GM12865 (cell line): ENCODE measurements around the gene HOXA13.

Experiments used
- DNase-seq: peaks from one replicate; pipeline ENCODE4 v3.0.0; 2010; ENCODE audit warnings: low read depth
- H3K4me3 ChIP-seq: 2 replicates; pipeline ENCODE4 v1.5.1; 2011; ENCODE audit warnings: mild to moderate bottlenecking, low read depth, low read length, control low read depth
- CTCF ChIP-seq: IDR thresholded peaks from 2 replicates; pipeline ENCODE4 v1.5.1; 2011; ENCODE audit warnings: low read length, control low read depth, low read depth, inconsistent platforms; ENCODE audit not compliant: insufficient read depth; ENCODE audit errors: missing control alignments

HOXA13 gene

GRCh38 chr7:27204851-27205322, 5.0 kb upstream of the HOXA13 start:
- DNase-seq = no peak
- TF ChIP-seq CTCF = no peak
- no peak overlapping the region for H3K4me3 ChIP-seq

DNA sequence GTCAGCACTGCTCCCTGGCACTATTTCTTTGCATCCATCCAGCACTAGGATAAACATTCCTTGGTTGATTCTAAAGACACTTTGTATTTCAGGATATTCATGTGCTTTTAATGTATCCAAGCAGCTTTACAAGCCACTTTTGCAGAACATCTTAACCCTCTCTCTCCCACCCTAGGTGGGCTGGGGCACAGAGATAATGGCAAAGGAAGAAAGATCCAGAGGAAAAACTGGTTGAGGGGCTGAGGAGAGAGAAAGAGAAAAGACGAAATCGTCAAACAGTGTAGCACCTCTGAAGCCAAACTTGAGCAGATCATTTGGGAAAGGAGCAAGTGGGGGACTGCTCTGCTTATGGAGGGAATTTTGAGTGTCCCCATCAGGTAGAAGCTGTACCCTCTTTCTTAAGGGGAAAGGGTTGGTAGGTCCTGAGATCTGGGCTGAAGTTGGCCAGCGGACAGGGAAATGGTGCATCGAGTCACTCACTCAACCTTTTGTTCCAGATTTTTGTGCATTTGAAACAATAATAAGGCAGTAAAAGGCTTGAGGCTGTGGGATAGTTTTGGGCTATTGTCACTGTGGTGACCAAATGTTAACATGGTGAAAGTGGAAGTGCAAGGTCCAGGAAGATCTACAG, 4.2 kb upstream of the HOXA13 start:
- DNase-seq = no peak
- no peak for TF ChIP-seq CTCF
- no peak overlapping the region for H3K4me3 ChIP-seq

DNA sequence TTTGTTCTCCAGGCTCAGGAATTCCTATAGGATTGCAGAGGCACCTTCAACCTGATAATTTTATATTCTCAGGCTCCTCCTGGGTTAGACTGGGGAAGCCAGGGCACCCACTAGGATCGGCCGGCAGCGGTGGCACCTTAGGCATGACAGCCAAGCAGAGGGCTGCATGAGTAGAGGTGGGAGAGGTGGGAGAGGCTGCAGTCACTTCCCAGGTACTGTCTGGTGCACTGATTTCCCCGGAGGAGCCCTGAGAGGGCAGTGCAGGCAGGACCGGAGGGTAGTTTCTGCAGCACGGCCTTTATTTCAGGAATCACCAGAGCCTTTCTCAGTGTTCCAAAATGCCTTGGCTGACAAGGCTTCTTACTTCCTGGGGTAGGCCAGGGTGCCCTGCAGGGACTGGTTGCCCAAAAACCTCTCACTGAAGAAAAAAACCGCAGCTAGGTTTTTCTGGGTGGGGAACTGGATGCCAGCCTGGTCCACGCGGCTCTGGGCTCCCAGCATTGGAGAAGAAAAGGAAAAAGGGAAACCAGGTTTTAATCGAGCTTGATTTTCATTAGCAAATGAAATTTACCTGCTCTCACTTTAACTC, 3.6 kb upstream of the HOXA13 start:
- no peak for DNase-seq
- H3K4me3 ChIP-seq = no peak overlapping the region
- TF ChIP-seq CTCF = no peak

GRCh38 chr7:27202862-27203134, 2.9 kb upstream of the HOXA13 start:
- no peak for TF ChIP-seq CTCF
- no peak overlapping the region for H3K4me3 ChIP-seq
- DNase-seq = no peak

- no peak for TF ChIP-seq CTCF
- no peak for DNase-seq
- no peak overlapping the region for H3K4me3 ChIP-seq
These were observed 2.3 kb upstream of the HOXA13 start for GRCh38 chr7:27202018-27202861.

DNA sequence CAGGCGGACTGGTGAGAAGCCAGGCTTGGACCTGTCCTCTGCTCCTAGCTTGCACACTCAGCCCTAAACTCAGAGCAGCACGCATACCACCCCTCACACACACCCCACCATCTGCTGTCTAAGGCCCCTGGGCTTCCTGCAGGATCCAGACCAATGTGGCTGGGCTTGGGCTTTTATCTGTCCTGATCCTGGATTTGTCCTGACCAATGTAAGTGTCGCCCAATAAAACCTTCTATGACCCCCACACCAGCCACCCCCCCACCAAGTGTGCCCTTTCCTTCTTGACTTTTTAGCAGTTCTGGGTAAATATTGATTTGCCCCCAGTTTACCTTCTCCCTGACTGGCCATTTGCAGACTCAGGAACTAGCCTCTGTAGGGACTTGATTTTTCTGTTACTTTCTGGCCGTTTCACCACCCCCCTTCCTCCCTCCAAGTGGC, 1.7 kb upstream of the HOXA13 start:
- no peak for DNase-seq
- no peak for TF ChIP-seq CTCF
- H3K4me3 ChIP-seq = no peak overlapping the region
